Bronchial epithelial cell (primary cell): Measurements from ENCODE around the gene RIMBP2. TPM values are rescaled to one million over a fixed set of nuclear protein-coding genes. Genes with fewer than 3 reads are reported as not detected.

Experiments used
- DNase-seq: peaks from one replicate; pipeline ENCODE4 v3.0.0-alpha.2; 2010; ENCODE audit warnings: low read depth
- FAIRE-seq: peaks from 2 replicates; lab custom pipeline; 2011; peaks lifted over from hg19 to GRCh38; lab: Jason Lieb, UNC
- H3K27me3 ChIP-seq: 2 replicates; pipeline ENCODE4 v1.5.1; 2011; ENCODE audit warnings: low read length; ENCODE audit not compliant: control insufficient read depth, insufficient read depth
- H3K36me3 ChIP-seq: 2 replicates; pipeline ENCODE4 v1.5.1; 2011; ENCODE audit warnings: low read length; ENCODE audit not compliant: control insufficient read depth, insufficient read depth
- H3K4me3 ChIP-seq: 2 replicates; pipeline ENCODE4 v1.5.1; 2011; ENCODE audit warnings: mild to moderate bottlenecking, low read depth, low read length, control low read depth
- CTCF ChIP-seq: IDR thresholded peaks from 2 replicates; pipeline ENCODE4 v1.5.1; 2011; ENCODE audit warnings: mild to moderate bottlenecking, moderate library complexity, low read length, control low read depth, inconsistent platforms; ENCODE audit not compliant: insufficient read depth, severe bottlenecking
- total RNA-seq: library from RNA; depleted of rRNA; stranded (reverse); fragments of >200 nt; gene quantifications from 2 replicates; pipeline ENCODE4 v1.2.1, GENCODE V29; 2014

RIMBP2 gene
- total RNA-seq, 1 donor from 2014 or later, result not detected

GRCh38 chr12:130573235-130573634, 142.9 kb downstream of the RIMBP2 start:
- Histone ChIP-seq H3K27me3 (no peaks in the 10 kb centered on the region), H3K36me3 (no peaks in the 10 kb centered on the region), H3K4me3 (no peak overlapping the region)
- FAIRE-seq (no peak), DNase-seq (no peak)
- TF ChIP-seq CTCF, result no peak

- no peak for TF ChIP-seq CTCF
- DNase-seq (no peak), FAIRE-seq (no peak)
- no peak overlapping the region for H3K4me3 ChIP-seq
- no peaks in the 10 kb centered on the region for H3K36me3 ChIP-seq
- no peaks in the 10 kb centered on the region for H3K27me3 ChIP-seq
Measured at GRCh38 chr12:130572553-130572952, 143.5 kb downstream of the RIMBP2 start.

- H3K36me3 ChIP-seq, result no peaks in the 10 kb centered on the region
- H3K27me3 ChIP-seq, result no peaks in the 10 kb centered on the region
- TF ChIP-seq CTCF, result no peak
- DNase-seq, result no peak
- FAIRE-seq, result no peak
- H3K4me3 ChIP-seq, result no peak overlapping the region
Measured at GRCh38 chr12:130571734-130572133, 144.4 kb downstream of the RIMBP2 start.

GRCh38 chr12:130571089-130571488, 145.0 kb downstream of the RIMBP2 start:
- FAIRE-seq (no peak), DNase-seq (no peak)
- H3K36me3 ChIP-seq, result no peaks in the 10 kb centered on the region
- TF ChIP-seq CTCF, result no peak
- no peak overlapping the region for H3K4me3 ChIP-seq
- no peaks in the 10 kb centered on the region for H3K27me3 ChIP-seq

GRCh38 chr12:130569521-130569920, 146.6 kb downstream of the RIMBP2 start:
- TF ChIP-seq CTCF, result no peak
- no peak overlapping the region for H3K4me3 ChIP-seq
- DNase-seq, result no peak
- no peak for FAIRE-seq
- H3K36me3 ChIP-seq, result no peaks in the 10 kb centered on the region
- H3K27me3 ChIP-seq, result no peaks in the 10 kb centered on the region

- no peak for TF ChIP-seq CTCF
- FAIRE-seq (peak; percentile 36), DNase-seq (no peak)
- Histone ChIP-seq H3K36me3 (no peaks in the 10 kb centered on the region), H3K4me3 (no peak overlapping the region), H3K27me3 (no peaks in the 10 kb centered on the region)
Measured at GRCh38 chr12:130568501-130568900, 147.6 kb downstream of the RIMBP2 start.
